ENCODE data around the gene ZAP70.

The ZAP70 gene

DNA sequence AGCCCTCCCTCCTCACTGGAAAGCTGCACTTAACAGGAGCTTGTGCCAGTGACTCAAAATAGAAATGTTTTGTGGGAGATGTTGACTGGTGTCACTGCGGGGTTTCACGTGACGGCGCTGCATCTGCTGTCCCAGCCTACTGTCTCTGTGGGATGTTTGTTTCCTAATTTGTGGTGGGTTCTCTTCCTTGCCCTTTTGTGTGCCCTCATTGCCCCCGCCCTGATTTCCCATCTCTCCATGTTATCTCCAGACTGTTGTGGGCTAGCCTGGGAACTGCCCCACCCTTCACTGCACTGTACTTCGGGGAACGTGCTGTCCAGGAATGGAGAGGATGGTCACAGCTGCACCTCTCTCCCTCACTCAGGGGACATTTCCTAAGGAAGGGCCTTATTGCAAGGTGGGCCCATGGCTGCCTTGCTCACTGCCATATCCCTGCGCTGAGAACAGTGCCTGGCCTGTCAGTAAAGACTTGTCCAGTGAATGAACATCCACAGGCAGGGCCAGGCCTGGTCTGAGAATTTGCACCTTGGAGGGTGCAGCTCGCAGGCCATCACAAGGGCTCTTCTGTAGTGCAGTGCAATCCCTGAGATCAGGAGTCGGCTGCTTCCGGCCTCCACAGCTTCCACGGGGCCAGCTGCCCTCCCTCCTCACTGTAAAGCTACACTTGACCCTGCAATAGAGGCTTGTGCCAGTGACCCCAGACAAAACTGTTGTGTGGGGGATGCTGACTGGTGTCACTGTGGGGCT is 18.1 kb downstream of the ZAP70 start:
- H3K27me3 Mint-ChIP-seq: no peaks in the 10 kb centered on the region
- no peaks in the 10 kb centered on the region for H3K9me3 Mint-ChIP-seq
- DNase-seq (no peak), ATAC-seq (no peak)
- peaks cover 66% of the 10 kb centered on the region for H3K36me3 Mint-ChIP-seq (ENCODE audit: low read depth)
- no peak overlapping the region for H3K4me3 Mint-ChIP-seq
- H3K4me1 Mint-ChIP-seq: peaks cover 45% of the 10 kb centered on the region
- H3K27ac Mint-ChIP-seq: peak overlapping the region; percentile 39

GRCh38 chr2:97732436-97733340 is 19.3 kb downstream of the ZAP70 start:
- H3K4me1 Mint-ChIP-seq: peaks cover 34% of the 10 kb centered on the region
- no peak overlapping the region for H3K27ac Mint-ChIP-seq
- peaks cover 58% of the 10 kb centered on the region for H3K36me3 Mint-ChIP-seq (ENCODE audit: low read depth)

GRCh38 chr2:97733341-97734035 is 20.1 kb downstream of the ZAP70 start:
- DNase-seq: no peak
- H3K36me3 Mint-ChIP-seq (ENCODE audit: low read depth): peaks cover 57% of the 10 kb centered on the region
- ATAC-seq: no peak
- no peaks in the 10 kb centered on the region for H3K9me3 Mint-ChIP-seq
- H3K4me1 Mint-ChIP-seq: peaks cover 26% of the 10 kb centered on the region
- H3K27me3 Mint-ChIP-seq: no peaks in the 10 kb centered on the region
- H3K27ac Mint-ChIP-seq: no peak overlapping the region
- H3K4me3 Mint-ChIP-seq: no peak overlapping the region

More at GRCh38 chr2:97732436-97733340, 19.3 kb downstream of the ZAP70 start:
- ATAC-seq (no peak), DNase-seq (no peak)
- Mint-ChIP-seq H3K9me3 (no peaks in the 10 kb centered on the region), H3K27me3 (no peaks in the 10 kb centered on the region), H3K4me3 (no peak overlapping the region)

GRCh38 chr2:97734061-97735051 is 21.0 kb downstream of the ZAP70 start:
- Mint-ChIP-seq H3K27ac (no peak overlapping the region), H3K27me3 (no peaks in the 10 kb centered on the region), H3K4me3 (no peak overlapping the region), H3K36me3 (ENCODE audit: low read depth) (peaks cover 53% of the 10 kb centered on the region), H3K9me3 (no peaks in the 10 kb centered on the region), H3K4me1 (peaks cover 18% of the 10 kb centered on the region)
- ATAC-seq (no peak), DNase-seq (no peak)

GRCh38 chr2:97735161-97735561 is 21.8 kb downstream of the ZAP70 start:
- Mint-ChIP-seq H3K4me1 (peaks cover 14% of the 10 kb centered on the region), H3K9me3 (no peaks in the 10 kb centered on the region), H3K27me3 (no peaks in the 10 kb centered on the region), H3K4me3 (no peak overlapping the region), H3K27ac (no peak overlapping the region), H3K36me3 (ENCODE audit: low read depth) (peaks cover 47% of the 10 kb centered on the region)
- no peak for DNase-seq
- no peak for ATAC-seq

DNA sequence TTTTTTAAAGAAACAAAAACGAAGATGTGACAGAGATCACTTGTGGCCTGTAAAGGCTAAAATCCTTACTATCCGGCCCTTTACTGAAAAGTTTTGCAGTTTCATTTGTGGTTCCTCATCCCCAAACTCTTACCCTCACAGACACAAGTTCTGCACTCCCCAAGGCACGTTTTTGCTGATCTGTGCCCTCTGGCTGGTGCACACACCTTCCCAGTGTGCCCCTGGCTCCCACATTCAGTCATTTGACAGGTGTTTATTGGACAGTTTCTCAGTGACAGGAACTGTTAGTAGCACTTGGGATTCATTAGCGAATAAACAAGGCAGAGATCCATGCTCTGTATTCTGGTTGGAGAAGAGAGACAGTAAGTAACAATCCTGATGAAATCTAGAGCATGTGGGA is 22.8 kb downstream of the ZAP70 start:
- no peak overlapping the region for H3K4me3 Mint-ChIP-seq
- H3K27ac Mint-ChIP-seq: peak overlapping the region; percentile 57
- H3K4me1 Mint-ChIP-seq: peaks cover 20% of the 10 kb centered on the region

GRCh38 chr2:97736608-97737330 is 23.4 kb downstream of the ZAP70 start:
- ATAC-seq (no peak), DNase-seq (no peak)
- no peaks in the 10 kb centered on the region for H3K27me3 Mint-ChIP-seq
- H3K4me1 Mint-ChIP-seq: peaks cover 20% of the 10 kb centered on the region
- no peak overlapping the region for H3K4me3 Mint-ChIP-seq
- H3K27ac Mint-ChIP-seq: peak overlapping the region; percentile 57
- H3K36me3 Mint-ChIP-seq (ENCODE audit: low read depth): peaks cover 46% of the 10 kb centered on the region
- no peaks in the 10 kb centered on the region for H3K9me3 Mint-ChIP-seq

More for the DNA sequence above, 22.8 kb downstream of the ZAP70 start:
- H3K9me3 Mint-ChIP-seq: no peaks in the 10 kb centered on the region
- ATAC-seq (no peak), DNase-seq (no peak)
- H3K27me3 Mint-ChIP-seq: no peaks in the 10 kb centered on the region
- H3K36me3 Mint-ChIP-seq (ENCODE audit: low read depth): peaks cover 47% of the 10 kb centered on the region

GRCh38 chr2:97737421-97738178 is 24.2 kb downstream of the ZAP70 start:
- Mint-ChIP-seq H3K4me3 (no peak overlapping the region), H3K27ac (peak overlapping the region; percentile 35), H3K4me1 (peaks cover 25% of the 10 kb centered on the region), H3K9me3 (no peaks in the 10 kb centered on the region), H3K27me3 (no peaks in the 10 kb centered on the region), H3K36me3 (ENCODE audit: low read depth) (peaks cover 47% of the 10 kb centered on the region)
- DNase-seq (no peak), ATAC-seq (no peak)

DNA sequence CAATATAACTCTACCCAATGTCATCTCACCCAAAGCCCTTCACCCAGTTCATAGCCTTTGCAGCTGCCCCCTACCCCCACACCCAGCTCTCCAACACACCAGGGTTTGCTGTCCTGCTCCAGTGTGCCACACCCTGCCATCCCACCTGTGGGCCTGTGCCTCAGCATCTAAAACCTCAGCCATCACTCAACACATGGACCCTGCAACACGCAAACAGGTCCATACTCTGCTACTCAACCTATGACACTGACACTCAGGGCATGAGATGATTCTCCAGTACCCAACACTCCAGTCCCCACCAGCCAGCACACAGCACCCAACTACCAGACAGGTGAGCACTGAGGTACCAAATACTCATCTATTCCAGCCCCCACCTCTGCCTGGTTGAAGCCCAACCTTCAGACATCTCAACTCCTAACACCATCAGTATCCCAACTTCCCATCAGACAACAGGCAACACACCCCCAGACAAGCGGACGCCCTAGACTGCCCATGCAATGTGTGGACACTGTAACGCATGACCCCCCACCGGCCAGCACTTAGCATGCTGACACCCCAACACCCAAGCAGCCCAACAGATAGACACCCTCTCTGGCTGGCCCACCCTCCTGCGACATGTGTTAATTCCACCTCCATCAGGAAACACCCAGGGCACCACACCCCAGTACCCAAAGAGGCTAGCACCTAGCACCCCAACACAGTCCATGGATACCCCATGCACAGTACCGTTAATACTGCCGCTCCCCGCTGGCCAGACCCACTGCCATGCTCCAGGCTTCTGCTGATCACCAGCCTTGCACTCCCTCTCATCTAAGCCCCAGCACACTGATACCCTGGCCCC is 25.0 kb downstream of the ZAP70 start:
- H3K27ac Mint-ChIP-seq: peak overlapping the region; percentile 35
- H3K36me3 Mint-ChIP-seq (ENCODE audit: low read depth): peaks cover 48% of the 10 kb centered on the region
- DNase-seq (no peak), ATAC-seq (no peak)
- H3K9me3 Mint-ChIP-seq: no peaks in the 10 kb centered on the region
- no peaks in the 10 kb centered on the region for H3K27me3 Mint-ChIP-seq
- no peak overlapping the region for H3K4me3 Mint-ChIP-seq
- peaks cover 33% of the 10 kb centered on the region for H3K4me1 Mint-ChIP-seq

- Mint-ChIP-seq H3K4me1 (peaks cover 41% of the 10 kb centered on the region), H3K4me3 (no peak overlapping the region), H3K27ac (no peak overlapping the region), H3K36me3 (ENCODE audit: low read depth) (peaks cover 51% of the 10 kb centered on the region), H3K9me3 (no peaks in the 10 kb centered on the region), H3K27me3 (no peaks in the 10 kb centered on the region)
- ATAC-seq: no peak
- DNase-seq: no peak
Measured at GRCh38 chr2:97739020-97739892, 25.9 kb downstream of the ZAP70 start.

DNA sequence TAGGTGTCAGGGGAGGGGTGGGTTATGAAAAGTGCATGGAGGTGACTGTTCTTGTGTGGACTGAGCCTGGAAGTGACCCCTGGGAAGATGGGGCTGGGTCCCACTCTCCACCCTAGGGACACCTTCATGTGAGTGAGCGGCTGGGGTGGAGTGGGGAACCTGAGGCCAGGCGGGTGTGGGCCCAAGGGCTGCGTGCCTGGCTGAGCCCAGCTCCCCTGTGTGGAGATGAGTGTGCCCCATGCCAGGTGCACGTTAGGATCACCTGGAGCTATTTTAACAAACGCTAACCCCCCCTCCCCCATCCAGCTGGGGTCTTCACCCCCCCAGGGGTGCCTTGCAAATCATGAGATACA is 26.5 kb downstream of the ZAP70 start:
- H3K4me3 Mint-ChIP-seq: no peak overlapping the region
- ATAC-seq (no peak), DNase-seq (no peak)
- no peaks in the 10 kb centered on the region for H3K27me3 Mint-ChIP-seq
- peaks cover 46% of the 10 kb centered on the region for H3K4me1 Mint-ChIP-seq
- no peaks in the 10 kb centered on the region for H3K9me3 Mint-ChIP-seq
- H3K27ac Mint-ChIP-seq: no peak overlapping the region
- peaks cover 55% of the 10 kb centered on the region for H3K36me3 Mint-ChIP-seq (ENCODE audit: low read depth)
